NCI-H2196 (cell line): ENCODE results near the gene IL13RA1.
"Not testable (repeated sequence)": the region's sequence is repeated elsewhere in the genome, so short reads cannot be mapped to it uniquely, and the experiment has no call there.

Experiments used
- DNase-seq: peaks from one replicate; lab custom pipeline; 2025; ENCODE audit not compliant: unreplicated experiment; lab: John Stamatoyannopoulos, UW

IL13RA1 gene

DNA sequence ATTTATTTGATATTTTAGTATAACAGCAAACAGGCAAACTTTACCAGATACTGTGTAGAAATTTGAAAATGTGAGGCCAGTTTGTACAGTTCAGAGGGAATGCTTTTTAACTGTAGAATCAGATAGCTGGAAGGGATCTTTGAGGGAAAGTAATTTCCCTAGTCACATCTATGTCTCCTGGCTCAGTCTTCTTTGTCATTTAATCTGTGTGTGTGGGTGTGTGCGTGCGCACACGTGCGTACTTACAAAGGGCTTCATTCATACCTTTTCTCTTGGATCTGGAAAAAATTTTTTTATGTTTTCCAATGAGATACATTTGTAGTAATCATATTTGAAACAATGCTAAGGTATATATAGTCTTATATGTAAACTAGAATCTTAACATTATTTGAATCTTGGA lies 44.6 kb downstream of the IL13RA1 start:
- no peak for DNase-seq

GRCh38 chrX:118773782-118774181 lies 46.4 kb downstream of the IL13RA1 start:
- peak; percentile 27 for DNase-seq

- no peak for DNase-seq
These were observed 52.2 kb downstream of the IL13RA1 start for GRCh38 chrX:118779581-118779980.

GRCh38 chrX:118780509-118780908 lies 53.1 kb downstream of the IL13RA1 start:
- DNase-seq: no peak

GRCh38 chrX:118780911-118781310 lies 53.5 kb downstream of the IL13RA1 start:
- no peak for DNase-seq

- DNase-seq: no peak
These were observed 68.3 kb downstream of the IL13RA1 start for GRCh38 chrX:118795528-118796280.

GRCh38 chrX:118802857-118803256 lies 75.5 kb downstream of the IL13RA1 start:
- no peak for DNase-seq

DNA sequence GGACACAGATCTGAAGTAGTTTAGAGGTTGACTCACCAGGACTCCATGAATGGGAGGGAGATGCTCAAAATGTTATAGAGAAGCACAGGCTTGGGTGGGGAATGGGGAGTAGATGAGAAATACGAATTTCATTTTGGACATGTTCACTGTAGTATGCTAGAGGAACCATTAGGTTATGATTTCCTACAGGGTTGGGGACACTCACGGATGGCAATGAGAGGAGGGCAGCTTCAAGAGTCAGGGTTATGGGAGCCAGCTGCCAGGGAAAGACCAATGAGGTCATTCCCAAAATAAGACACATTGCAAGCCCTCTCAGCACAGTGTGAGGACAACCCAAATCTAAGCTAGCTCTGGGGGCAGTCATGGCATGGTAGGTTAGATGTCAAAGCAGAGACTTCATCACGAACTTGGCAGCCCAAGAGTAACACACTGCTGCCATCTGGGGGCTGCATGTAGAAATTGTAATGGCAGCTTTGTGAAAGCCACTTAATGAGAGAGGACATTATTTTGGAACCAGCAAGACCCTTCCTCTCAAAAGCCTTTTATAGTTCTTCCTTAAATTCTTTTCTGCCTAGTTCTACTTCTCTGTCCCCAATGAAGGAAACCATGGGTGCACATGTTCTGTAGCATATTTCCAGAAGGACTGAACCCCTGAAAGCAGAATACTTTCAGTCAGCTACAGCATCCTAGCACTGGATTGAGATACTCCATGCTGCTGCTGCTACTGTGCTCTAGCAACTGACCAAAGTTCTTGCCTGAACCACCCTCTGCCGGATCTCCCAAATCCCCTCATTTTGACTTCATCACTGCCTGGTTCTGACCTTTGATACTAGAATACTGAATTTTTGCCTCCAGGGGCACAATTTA lies 80.0 kb downstream of the IL13RA1 start:
- DNase-seq: peak; percentile 48

- not testable (repeated sequence) for DNase-seq
These were observed 89.9 kb downstream of the IL13RA1 start for GRCh38 chrX:118817257-118817656.

GRCh38 chrX:118823263-118824172 lies 96.1 kb downstream of the IL13RA1 start, which contains the start of gene ZCCHC12:
TSS of gene ZCCHC12 (plus strand) at chrX:118823824. CDS start at chrX:118825245, 1,421 bp downstream.
- peak; percentile 67 for DNase-seq

GRCh38 chrX:118824173-118824730 lies 96.8 kb downstream of the IL13RA1 start:
- no peak for DNase-seq

GRCh38 chrX:118825227-118825626 lies 97.8 kb downstream of the IL13RA1 start:
- no peak for DNase-seq

DNA sequence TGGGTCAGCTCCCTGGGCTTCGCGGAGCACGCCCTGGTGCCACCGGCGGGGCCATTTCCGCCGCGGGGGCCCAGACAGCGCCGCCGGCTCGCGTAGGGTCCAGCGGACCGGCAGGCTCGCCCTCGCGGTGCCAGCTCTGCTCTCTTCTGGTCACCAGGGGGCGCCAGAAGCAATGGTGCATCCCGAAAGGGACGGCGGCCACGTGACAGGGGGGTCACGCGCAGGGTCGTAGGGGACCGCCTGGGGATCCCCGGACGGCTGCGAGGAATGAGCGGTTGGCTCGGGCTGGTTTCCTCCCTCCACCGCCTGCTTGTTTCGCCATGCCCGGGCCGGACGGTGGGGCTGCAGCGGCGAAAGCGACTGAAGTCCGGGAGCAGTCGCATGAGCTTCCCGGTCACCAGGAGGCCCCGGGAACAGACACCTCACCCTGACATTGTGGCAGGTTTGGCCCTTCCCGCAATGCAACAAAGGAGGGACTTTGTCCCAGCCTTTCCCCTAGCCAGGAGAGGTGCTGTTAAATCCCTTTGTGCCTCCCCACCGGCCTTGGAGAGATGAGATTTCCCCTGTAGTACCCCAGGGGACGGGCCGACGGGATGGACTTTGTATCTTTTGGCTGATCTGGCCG lies 112.0 kb downstream of the IL13RA1 start:
- DNase-seq: peak; percentile 66
